ENCODE results near the gene NASP.

The NASP gene, protein sequence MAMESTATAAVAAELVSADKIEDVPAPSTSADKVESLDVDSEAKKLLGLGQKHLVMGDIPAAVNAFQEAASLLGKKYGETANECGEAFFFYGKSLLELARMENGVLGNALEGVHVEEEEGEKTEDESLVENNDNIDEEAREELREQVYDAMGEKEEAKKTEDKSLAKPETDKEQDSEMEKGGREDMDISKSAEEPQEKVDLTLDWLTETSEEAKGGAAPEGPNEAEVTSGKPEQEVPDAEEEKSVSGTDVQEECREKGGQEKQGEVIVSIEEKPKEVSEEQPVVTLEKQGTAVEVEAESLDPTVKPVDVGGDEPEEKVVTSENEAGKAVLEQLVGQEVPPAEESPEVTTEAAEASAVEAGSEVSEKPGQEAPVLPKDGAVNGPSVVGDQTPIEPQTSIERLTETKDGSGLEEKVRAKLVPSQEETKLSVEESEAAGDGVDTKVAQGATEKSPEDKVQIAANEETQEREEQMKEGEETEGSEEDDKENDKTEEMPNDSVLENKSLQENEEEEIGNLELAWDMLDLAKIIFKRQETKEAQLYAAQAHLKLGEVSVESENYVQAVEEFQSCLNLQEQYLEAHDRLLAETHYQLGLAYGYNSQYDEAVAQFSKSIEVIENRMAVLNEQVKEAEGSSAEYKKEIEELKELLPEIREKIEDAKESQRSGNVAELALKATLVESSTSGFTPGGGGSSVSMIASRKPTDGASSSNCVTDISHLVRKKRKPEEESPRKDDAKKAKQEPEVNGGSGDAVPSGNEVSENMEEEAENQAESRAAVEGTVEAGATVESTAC

DNA sequence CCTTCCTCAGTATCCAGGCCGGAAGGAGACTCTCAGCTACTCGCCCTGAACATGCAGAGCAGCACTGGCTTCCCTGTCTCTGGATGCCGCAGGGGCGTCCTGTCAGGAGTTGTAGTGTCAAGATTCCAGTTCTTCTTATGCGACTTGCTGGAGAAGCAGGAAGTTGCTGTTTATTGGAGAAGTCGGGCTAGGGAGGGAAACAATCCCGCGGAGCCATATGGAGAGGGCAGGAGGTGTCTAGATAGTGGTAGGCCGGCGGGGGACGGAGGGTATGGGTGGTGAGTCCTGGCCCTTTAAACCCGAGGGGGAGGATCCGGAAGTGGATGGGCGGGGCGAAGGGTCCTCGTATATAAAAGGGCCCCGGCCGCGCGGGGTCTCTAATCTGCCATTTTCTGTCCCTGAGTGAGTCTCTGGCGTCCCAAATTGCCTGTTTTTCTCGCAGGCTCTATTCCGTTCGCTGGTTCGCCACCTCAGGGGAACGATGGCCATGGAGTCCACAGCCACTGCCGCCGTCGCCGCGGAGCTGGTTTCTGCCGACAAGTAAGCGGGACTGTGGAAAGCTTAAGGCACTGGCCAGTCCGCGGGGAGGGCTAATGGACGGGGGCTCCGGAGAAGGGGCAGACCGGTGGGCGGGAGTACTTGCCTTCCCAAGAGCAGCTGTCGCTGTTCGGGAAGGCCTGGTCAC lies at the start of gene NASP:
NASP (plus strand) TSS at position 376 of the 685 bp plus-strand sequence; CDS start at position 482, 106 bp downstream.
- peak within 1 kb of the TSS; percentile 89 for H3K27ac ChIP-seq
- TF ChIP-seq, protein P1, sequence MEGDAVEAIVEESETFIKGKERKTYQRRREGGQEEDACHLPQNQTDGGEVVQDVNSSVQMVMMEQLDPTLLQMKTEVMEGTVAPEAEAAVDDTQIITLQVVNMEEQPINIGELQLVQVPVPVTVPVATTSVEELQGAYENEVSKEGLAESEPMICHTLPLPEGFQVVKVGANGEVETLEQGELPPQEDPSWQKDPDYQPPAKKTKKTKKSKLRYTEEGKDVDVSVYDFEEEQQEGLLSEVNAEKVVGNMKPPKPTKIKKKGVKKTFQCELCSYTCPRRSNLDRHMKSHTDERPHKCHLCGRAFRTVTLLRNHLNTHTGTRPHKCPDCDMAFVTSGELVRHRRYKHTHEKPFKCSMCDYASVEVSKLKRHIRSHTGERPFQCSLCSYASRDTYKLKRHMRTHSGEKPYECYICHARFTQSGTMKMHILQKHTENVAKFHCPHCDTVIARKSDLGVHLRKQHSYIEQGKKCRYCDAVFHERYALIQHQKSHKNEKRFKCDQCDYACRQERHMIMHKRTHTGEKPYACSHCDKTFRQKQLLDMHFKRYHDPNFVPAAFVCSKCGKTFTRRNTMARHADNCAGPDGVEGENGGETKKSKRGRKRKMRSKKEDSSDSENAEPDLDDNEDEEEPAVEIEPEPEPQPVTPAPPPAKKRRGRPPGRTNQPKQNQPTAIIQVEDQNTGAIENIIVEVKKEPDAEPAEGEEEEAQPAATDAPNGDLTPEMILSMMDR (conservative IDR thresholded peaks at IDR 0.05) = no peak

DNA sequence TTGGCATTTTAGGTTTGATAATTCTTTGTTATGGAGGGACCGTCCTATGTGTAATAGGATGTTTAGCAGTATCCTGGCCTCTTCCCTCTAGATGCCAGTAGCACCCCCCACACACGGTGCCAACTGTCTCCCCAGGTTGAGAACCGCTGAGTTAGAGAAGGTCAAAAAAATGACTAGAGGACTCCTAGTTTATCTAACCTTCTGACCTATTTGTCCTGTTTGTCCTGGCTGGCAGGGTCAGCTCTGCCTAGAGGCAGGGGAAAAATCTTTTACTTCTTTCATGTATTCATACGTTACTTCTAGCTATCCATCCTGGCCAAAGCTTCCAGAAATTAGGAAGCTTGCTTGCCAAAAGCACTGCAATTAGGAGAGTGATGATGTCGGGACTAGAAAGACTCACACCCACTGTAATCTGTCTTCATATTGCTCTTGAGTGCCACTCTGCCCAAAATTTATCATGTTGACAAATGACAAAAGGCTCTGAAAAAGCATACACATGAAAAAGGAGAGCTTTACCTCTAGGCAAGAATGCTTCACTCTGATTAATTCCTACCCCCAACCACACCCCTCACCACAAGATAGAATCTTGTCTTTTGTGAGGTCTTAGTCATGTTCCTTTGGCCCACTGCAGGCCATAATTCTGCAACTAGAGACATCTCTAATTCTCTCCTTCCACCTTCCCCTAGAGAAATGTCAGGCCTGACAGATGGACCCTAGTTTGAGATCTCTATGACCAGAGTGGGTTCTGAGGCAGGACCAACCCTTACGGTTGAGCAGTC lies 47.7 kb upstream of the NASP start:
- TF ChIP-seq, protein P1 (conservative IDR thresholded peaks at IDR 0.05) = no peak
- H3K27ac ChIP-seq = no peak overlapping the region

DNA sequence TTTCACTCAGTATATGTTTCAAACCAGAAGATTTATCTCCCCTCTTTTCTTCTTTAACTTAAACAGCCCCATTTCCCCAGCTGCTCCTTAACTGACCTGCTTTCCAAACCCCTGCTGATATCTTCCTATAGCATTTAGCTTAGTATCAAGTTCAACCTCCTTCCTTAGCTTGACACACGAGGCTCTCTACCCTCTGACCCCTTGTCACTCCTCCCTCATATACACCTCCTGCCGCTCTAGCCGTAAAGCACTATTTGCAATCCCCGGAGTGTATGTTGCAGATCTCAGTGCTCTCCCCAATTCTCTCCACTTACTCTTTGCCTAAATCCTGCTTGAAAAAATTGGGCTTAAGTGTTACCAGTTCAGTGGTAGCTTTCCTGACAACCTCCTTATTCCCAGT lies 47.0 kb upstream of the NASP start:
- TF ChIP-seq, protein P1 (conservative IDR thresholded peaks at IDR 0.05) = no peak

DNA sequence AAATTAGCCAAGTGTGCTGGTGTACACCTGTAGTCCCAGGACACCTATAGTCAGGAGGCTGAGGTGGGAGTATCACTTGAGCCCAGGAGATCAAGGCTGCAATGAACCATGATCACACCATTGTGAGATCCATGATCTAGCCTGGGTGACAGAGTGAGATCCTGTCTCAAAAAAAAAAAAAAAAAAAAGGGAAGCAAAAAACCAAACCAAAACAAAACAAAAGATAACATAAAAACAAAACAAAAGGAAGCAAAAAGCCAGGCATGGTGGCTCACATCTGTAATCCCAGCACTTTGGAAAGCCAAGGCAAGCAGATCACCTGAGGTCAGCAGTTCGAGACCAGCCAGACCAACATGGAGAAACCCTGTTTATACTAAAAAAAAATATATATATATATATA lies 42.6 kb upstream of the NASP start:
- H3K27ac ChIP-seq = no peak overlapping the region
- TF ChIP-seq, protein P1 (conservative IDR thresholded peaks at IDR 0.05) = no peak

More for the DNA sequence above, 47.0 kb upstream of the NASP start:
- H3K27ac ChIP-seq = no peak overlapping the region

DNA sequence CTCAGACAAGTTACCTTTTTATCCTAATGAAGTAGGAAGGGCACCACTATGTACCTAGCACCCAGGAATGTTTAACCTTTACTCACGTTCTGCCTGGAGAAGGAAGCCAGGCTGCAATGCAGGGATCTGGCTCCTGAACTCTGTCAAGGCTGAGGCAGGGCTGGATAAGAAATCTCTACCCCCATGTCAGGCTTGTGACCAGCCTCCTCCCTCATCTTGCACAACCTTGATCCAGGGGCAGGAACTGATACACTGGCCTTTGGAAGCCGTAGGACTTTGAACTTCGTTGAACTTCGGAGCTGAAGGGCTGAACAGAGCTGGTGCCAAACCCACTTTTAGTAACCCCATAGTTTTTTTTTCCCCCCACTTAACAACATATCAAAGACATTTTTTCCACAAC lies 41.2 kb upstream of the NASP start:
- H3K27ac ChIP-seq = no peak overlapping the region
- TF ChIP-seq, protein P1 (conservative IDR thresholded peaks at IDR 0.05) = no peak

DNA sequence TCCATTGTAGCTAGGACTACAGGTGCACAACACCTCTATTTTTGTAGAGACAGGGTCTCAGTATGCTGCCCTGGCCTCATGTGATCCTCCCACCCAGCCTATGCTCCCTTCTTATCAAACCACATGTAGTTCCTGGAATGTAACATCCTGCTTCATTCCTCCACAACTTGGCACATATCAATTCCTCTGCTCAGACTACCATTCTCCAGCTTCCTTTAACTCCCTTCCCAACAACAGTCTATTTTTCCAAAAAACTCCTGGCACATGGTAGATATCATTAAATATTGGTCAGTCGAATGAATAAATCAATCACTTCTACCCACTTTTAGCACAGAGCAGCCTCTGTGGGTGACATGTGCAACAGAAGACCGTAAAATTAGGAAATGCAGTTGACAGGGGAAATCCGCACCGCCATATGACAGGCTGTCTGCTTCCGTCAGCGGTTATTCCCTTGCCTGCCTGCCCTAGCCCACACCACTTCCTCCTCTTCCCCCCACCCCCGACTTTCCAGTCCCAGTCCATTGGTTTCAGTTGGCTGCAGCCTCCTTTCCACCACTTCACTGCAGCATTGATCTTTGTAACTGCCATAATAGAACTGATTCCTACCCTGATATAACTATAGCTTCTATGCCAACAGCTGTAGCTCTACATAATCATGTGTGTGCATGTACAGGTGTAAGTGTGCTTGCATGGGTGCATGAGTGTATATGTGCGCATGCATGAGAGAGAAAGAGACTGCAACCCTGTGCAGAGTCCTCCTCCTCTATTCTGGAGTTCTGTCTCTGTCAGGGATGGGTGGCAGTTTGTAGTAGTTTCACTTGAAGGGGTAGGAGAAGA lies 40.0 kb upstream of the NASP start:
- TF ChIP-seq, protein P1 (conservative IDR thresholded peaks at IDR 0.05) = no peak
- no peak overlapping the region for H3K27ac ChIP-seq
